Epidermal melanocyte (primary cell): Measurements from ENCODE around the gene ISOC2.
"Not testable (repeated sequence)": the region's sequence is repeated elsewhere in the genome, so short reads cannot be mapped to it uniquely, and the experiment has no call there.

Source experiments
- DNase-seq: peaks from one replicate; pipeline ENCODE4 v3.0.0; 2011; ENCODE audit warnings: low spot score; ENCODE audit not compliant: insufficient read length

Gene ISOC2

GRCh38 chr19:55410168-55410567, 51.3 kb downstream of the ISOC2 start:
- no peak for DNase-seq

GRCh38 chr19:55409179-55409578, 52.3 kb downstream of the ISOC2 start:
- not testable (repeated sequence) for DNase-seq

- DNase-seq: no peak
Observed at GRCh38 chr19:55408533-55408872, 52.9 kb downstream of the ISOC2 start.

GRCh38 chr19:55407800-55408532, 53.5 kb downstream of the ISOC2 start:
- DNase-seq: peak; percentile 100

- not testable (repeated sequence) for DNase-seq
Observed at GRCh38 chr19:55407550-55407799, 54.0 kb downstream of the ISOC2 start, which contains the start of gene UBE2S. TSS of gene UBE2S (minus strand) at chr19:55407788. CDS start at chr19:55407589, 199 bp downstream.

GRCh38 chr19:55406826-55407549, 54.5 kb downstream of the ISOC2 start:
- peak; percentile 44 for DNase-seq

GRCh38 chr19:55406091-55406825, 55.2 kb downstream of the ISOC2 start:
- peak; percentile 20 for DNase-seq

GRCh38 chr19:55405638-55406037, 55.8 kb downstream of the ISOC2 start:
- no peak for DNase-seq
